Smooth muscle cell (in vitro differentiated cells): ENCODE measurements around the gene FOXA1. TPM values are rescaled to one million over a fixed set of nuclear protein-coding genes. Genes with fewer than 3 reads are reported as not detected.

Experiments used
- DNase-seq: peaks from one replicate; lab custom pipeline; 2025; ENCODE audit not compliant: unreplicated experiment; lab: John Stamatoyannopoulos, UW
- H2AFZ ChIP-seq: fragments of 200-600 bp; sonication (generic); 2 replicates; pipeline ENCODE4 v1.6.0; 2016; ENCODE audit warnings: antibody characterized with exemption, low read depth, mild to moderate bottlenecking
- H3F3A ChIP-seq: fragments of 200-600 bp; sonication (generic); 2 replicates; pipeline ENCODE4 v1.6.0; 2017; ENCODE audit warnings: antibody characterized with exemption, low read depth
- H3K27ac ChIP-seq: fragments of 200-600 bp; sonication (generic); 2 replicates; pipeline ENCODE4 v1.5.1; 2016; ENCODE audit warnings: low read depth, mild to moderate bottlenecking
- H3K27me3 ChIP-seq: fragments of 200-600 bp; sonication (generic); 2 replicates; pipeline ENCODE4 v1.6.1; 2016; ENCODE audit warnings: low read depth, mild to moderate bottlenecking
- H3K36me3 ChIP-seq: fragments of 200-600 bp; sonication (generic); 2 replicates; pipeline ENCODE4 v1.5.1; 2016; ENCODE audit warnings: low read depth
- H3K4me1 ChIP-seq: fragments of 200-600 bp; sonication (generic); 2 replicates; pipeline ENCODE4 v1.5.1; 2016; ENCODE audit warnings: low read depth
- H3K4me2 ChIP-seq: fragments of 200-600 bp; sonication (generic); 2 replicates; pipeline ENCODE4 v1.6.0; 2016; ENCODE audit warnings: mild to moderate bottlenecking
- H3K4me3 ChIP-seq: fragments of 200-600 bp; sonication (generic); 2 replicates; pipeline ENCODE4 v1.5.1; 2016; ENCODE audit warnings: mild to moderate bottlenecking
- H3K79me2 ChIP-seq: fragments of 200-600 bp; sonication (generic); 2 replicates; pipeline ENCODE4 v1.6.0; 2016; ENCODE audit warnings: low read depth, mild to moderate bottlenecking
- H3K9ac ChIP-seq: fragments of 200-600 bp; sonication (generic); 2 replicates; pipeline ENCODE4 v1.6.0; 2016; ENCODE audit warnings: low read depth
- H3K9me3 ChIP-seq: fragments of 200-600 bp; sonication (generic); replicated peaks from 2 replicates; pipeline ENCODE4 v1.5.1; 2016; ENCODE audit warnings: low read depth
- H4K20me1 ChIP-seq: fragments of 200-600 bp; sonication (generic); 2 replicates; pipeline ENCODE4 v1.6.0; 2016; ENCODE audit warnings: low read depth
- WGBS: methylation state at CpG from one replicate; pipeline ENCODE4 v1.1.7; 2016; ENCODE audit warnings: low lambda C conversion rate; 5-methylcytosine and 5-hydroxymethylcytosine counted together
- polyA plus RNA-seq: library from polyadenylated mRNA; unstranded; fragments of >200 nt; fragmentation: Nextera tagmentation; extraction: Ambion mirVana; gene quantifications from 2 replicates; pipeline ENCODE4 v1.2.1, GENCODE V29; 2016
- total RNA-seq: library from RNA; depleted of rRNA; stranded (reverse); fragments of >200 nt; gene quantifications from 2 replicates; pipeline ENCODE4 v1.2.3, GENCODE V29; 2014
- TF ChIP-seq, protein P1 (sequence below): fragments of 200-600 bp; sonication (generic); IDR thresholded peaks from 2 replicates; pipeline ENCODE4 v1.5.1; 2017; ENCODE audit warnings: borderline replicate concordance, mild to moderate bottlenecking, antibody characterized with exemption; ENCODE audit not compliant: insufficient read depth, poor library complexity, severe bottlenecking

FOXA1 gene
- total and polyA plus RNA-seq, 2 experiments from 2014 or later = 0.18 TPM; not detected in 1

DNA sequence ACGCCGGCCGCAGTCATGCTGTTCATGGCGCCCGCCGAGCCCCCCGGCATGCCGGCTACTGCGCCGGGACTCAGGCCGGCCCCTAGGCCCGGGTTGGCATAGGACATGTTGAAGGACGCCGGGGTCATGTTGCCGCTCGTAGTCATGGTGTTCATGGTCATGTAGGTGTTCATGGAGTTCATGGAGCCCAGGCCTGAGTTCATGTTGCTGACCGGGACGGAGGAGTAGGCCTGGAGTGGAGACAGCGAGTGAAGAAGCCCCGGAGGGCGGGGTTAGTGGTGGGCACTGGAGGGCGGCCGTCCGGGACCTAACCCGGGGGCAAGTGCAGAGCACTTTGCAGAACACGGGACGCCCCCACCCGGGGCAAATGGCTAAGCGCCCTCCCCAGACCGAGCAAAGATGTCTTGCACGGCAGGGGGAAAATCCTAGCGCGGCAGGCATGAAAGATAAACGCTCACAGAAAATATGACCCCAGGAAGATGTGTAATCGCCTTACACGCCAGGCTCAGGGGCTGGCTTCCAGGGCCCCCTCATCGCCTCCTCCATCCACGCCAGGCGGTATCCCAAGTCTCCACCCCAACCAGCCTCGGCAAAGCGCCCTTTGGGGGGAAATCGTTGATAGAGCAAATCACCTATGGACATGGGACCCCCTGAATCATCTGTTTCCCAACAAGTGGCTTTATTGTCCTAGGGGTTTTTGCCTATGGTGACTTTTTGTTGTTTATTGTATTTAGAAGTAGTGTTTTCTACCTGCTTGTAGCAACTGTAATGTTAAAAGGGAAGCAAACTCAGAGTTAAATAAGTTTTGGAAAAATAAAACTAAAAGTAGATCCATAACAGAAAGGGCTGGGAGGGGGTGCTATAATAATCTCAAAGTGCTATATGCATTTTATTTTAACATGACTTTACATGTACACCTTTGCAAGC, 2.3 kb downstream of the FOXA1 start:
- no peak overlapping the region for H3K4me2 ChIP-seq
- TF ChIP-seq, protein P1, sequence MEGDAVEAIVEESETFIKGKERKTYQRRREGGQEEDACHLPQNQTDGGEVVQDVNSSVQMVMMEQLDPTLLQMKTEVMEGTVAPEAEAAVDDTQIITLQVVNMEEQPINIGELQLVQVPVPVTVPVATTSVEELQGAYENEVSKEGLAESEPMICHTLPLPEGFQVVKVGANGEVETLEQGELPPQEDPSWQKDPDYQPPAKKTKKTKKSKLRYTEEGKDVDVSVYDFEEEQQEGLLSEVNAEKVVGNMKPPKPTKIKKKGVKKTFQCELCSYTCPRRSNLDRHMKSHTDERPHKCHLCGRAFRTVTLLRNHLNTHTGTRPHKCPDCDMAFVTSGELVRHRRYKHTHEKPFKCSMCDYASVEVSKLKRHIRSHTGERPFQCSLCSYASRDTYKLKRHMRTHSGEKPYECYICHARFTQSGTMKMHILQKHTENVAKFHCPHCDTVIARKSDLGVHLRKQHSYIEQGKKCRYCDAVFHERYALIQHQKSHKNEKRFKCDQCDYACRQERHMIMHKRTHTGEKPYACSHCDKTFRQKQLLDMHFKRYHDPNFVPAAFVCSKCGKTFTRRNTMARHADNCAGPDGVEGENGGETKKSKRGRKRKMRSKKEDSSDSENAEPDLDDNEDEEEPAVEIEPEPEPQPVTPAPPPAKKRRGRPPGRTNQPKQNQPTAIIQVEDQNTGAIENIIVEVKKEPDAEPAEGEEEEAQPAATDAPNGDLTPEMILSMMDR = no peak
- peak overlapping the region; percentile 70 for H3K4me3 ChIP-seq
- H4K20me1 ChIP-seq = no peaks in the 10 kb centered on the region
- no peaks in the 10 kb centered on the region for H3K36me3 ChIP-seq
- H3K27ac ChIP-seq = no peak overlapping the region
- peaks cover 97% of the 10 kb centered on the region for H3K27me3 ChIP-seq
- H3K9me3 ChIP-seq = no peaks in the 10 kb centered on the region
- 16% methylated on average over 40 of the region's 42 CpGs for WGBS
- H3F3A ChIP-seq = no peaks in the 10 kb centered on the region
- DNase-seq = no peak
- H3K4me1 ChIP-seq = peaks cover 17% of the 10 kb centered on the region
- no peak overlapping the region for H3K9ac ChIP-seq
- H3K79me2 ChIP-seq = no peaks in the 10 kb centered on the region
- no peak overlapping the region for H2AFZ ChIP-seq

DNA sequence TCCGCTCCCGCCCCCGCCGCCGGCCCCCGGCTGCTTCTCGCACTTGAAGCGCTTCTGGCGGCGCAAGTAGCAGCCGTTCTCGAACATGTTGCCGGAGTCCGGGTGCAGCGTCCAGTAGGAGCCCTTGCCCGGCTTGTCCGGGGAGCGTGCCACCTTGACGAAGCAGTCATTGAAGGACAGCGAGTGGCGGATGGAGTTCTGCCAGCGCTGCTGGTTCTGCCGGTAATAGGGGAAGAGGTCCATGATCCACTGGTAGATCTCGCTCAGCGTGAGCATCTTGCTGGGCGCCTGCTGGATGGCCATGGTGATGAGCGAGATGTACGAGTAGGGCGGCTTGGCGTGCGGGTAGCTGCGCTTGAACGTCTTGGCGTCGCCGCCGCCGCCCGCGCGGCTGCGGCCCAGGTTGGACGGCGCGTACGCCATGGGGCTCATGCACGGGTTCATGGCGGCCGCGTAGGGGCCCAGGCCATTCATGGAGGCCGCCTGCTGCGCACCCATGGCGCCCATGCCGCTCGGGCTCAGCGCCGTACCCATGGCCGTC, 3.0 kb downstream of the FOXA1 start:
- Histone ChIP-seq H3K27ac (no peak overlapping the region), H3K9me3 (no peaks in the 10 kb centered on the region), H3K27me3 (peaks cover 97% of the 10 kb centered on the region), H3K4me1 (peaks cover 20% of the 10 kb centered on the region), H3K4me3 (peak overlapping the region; percentile 70), H4K20me1 (no peaks in the 10 kb centered on the region), H3K9ac (no peak overlapping the region), H2AFZ (no peak overlapping the region), H3K79me2 (no peaks in the 10 kb centered on the region), H3F3A (no peaks in the 10 kb centered on the region), H3K4me2 (no peak overlapping the region), H3K36me3 (no peaks in the 10 kb centered on the region)
- TF ChIP-seq, protein P1 = no peak
- DNase-seq = no peak
- WGBS = 4% methylated on average over 56 of the region's 58 CpGs

DNA sequence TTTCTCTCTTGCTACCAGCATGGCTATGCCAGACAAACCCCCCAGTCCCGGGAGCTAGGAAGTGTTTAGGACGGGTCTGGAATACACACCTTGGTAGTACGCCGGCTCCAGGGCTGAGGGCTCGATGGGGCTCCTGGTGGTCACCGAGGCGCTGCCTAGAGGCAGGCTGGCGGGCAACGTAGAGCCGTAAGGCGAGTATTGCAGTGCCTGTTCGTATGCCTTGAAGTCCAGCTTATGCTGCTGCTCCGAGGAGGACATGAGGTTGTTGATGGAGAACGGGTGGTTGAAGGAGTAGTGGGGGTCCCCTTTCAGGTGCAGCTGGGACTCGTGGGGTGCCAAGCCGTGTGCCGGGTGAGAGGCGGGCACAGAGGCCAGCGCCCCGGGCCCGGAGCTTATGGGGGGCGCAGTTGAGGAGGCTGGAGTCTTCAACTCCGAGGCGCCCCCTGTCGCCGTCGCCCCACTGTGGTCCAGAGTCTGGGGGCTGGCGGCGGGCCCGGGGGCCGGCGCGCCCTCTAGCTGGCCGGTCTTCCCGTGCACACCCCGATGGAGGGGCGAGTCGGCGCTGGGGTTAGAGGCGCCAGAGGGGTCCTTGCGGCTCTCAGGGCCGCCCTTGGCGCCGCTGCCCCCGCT, 3.6 kb downstream of the FOXA1 start:
- H3K36me3 ChIP-seq = no peaks in the 10 kb centered on the region
- H3K9me3 ChIP-seq = no peaks in the 10 kb centered on the region
- no peak overlapping the region for H2AFZ ChIP-seq
- WGBS = 2% methylated on average over 37 of the region's 45 CpGs
- H3K79me2 ChIP-seq = no peaks in the 10 kb centered on the region
- H3K4me2 ChIP-seq = no peak overlapping the region
- H3K4me3 ChIP-seq = peak overlapping the region; percentile 70
- H3F3A ChIP-seq = no peaks in the 10 kb centered on the region
- DNase-seq = no peak
- no peak overlapping the region for H3K27ac ChIP-seq
- H3K4me1 ChIP-seq = peaks cover 20% of the 10 kb centered on the region
- TF ChIP-seq, protein P1 = no peak
- H4K20me1 ChIP-seq = no peaks in the 10 kb centered on the region
- H3K27me3 ChIP-seq = peaks cover 97% of the 10 kb centered on the region
- H3K9ac ChIP-seq = no peak overlapping the region
